DND-41 (cell line): Measurements from ENCODE around the gene PCDH10.

ENCODE experiments used
- CTCF ChIP-seq: IDR thresholded peaks from 2 replicates; pipeline ENCODE4 v1.5.1; 2012; ENCODE audit warnings: borderline replicate concordance, low read length, moderate library complexity, mild to moderate bottlenecking; ENCODE audit not compliant: poor library complexity, severe bottlenecking; ENCODE audit errors: extremely low read depth
- EZH2 ChIP-seq: IDR thresholded peaks from 3 replicates; pipeline ENCODE4 v1.6.1; 2012; ENCODE audit warnings: borderline replicate concordance, low read depth, mild to moderate bottlenecking, moderate library complexity, low read length, inconsistent platforms; ENCODE audit not compliant: severe bottlenecking

- TF ChIP-seq CTCF (no peak), EZH2 (no peak)
Measured at GRCh38 chr4:133145241-133145640, 3.9 kb upstream of the PCDH10 start.
